Measurements from ENCODE around the gene DLGAP4.
"Not testable (repeated sequence)": the region's sequence is repeated elsewhere in the genome, so short reads cannot be mapped to it uniquely, and the experiment has no call there.

The DLGAP4 gene

DNA sequence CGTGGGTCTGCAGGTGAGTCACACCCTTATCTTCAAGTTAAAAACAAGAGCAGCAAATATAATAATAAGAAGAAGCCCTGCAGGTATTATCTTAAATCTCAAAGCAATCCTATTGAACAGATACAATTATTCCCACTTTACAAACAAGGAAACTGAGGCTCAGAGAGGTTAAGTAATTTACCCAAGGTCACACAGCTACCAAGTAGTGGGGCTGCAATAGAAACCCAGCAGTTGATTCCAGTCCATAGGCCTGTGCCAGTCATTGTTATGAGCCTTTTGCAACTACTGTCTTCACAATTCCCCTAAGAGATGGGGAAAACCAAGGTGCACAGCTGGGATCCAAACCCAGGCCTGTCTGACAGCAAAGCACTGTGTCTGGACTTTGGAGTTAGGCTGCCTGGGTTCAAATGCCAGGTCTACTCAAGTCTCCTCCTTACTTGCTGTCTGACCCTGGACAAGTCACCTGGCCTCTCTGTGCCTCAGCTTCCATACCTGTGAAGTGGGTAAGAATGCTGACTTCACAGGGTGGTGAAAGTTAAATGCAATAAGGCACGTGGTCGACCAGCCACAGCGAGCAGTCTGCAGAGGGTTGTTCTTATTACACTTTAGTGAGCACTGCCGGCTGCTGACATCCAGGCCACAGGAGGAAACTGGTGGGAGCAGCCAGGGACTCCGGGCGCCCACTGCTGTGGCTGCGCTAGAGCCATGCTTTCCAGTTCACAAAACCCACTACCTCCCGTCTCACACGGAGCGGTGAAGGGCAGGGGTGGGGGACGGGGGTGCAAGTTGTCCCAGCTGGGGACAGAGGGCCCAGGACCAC is 241.3 kb downstream of the DLGAP4 start:
- no peak for DNase-seq

DNA sequence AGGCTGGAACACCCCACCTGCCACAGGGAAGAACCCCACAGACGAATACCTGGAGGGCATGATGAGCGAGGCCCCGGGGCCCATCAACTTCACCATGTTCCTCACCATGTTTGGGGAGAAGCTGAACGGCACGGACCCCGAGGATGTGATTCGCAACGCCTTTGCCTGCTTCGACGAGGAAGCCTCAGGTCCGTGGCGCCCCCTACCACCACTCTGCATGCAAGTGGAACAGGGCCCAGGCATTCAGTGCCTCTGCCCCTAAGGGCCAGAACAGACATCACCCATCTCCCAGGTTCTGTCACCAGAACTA is 241.8 kb downstream of the DLGAP4 start:
- no peak for DNase-seq

DNA sequence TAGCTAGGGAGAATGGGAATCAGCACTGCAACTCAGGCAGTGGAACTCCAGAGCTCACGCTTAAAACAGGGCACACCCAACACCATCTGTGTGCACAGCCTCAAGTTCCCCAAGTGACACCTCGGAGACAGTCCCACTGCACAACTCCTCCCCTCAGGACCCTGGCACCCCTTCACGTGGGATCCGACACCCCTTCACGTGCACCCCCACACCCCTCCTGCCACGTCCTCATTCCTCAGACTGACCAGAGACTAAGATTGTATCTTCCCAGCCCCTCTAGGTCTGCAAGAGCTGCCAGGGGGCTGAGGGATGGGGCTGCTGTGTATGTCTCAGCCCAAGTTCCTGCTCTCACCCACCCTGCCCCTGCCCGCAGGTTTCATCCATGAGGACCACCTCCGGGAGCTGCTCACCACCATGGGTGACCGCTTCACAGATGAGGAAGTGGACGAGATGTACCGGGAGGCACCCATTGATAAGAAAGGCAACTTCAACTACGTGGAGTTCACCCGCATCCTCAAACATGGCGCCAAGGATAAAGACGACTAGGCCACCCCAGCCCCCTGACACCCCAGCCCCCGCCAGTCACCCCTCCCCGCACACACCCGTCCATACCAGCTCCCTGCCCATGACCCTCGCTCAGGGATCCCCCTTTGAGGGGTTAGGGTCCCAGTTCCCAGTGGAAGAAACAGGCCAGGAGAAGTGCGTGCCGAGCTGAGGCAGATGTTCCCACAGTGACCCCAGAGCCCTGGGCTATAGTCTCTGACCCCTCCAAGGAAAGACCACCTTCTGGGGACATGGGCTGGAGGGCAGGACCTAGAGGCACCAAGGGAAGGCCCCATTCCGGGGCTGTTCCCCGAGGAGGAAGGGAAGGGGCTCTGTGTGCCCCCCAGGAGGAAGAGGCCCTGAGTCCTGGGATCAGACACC is 242.8 kb downstream of the DLGAP4 start:
- DNase-seq, result no peak

DNA sequence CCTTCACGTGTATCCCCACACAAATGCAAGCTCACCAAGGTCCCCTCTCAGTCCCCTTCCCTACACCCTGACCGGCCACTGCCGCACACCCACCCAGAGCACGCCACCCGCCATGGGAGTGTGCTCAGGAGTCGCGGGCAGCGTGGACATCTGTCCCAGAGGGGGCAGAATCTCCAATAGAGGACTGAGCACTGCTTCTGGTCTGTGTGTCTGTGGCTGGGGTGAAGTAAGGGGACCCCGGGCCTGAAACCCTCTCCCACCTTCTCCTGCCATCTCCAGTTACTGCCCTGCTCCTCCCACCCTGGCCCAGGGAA is 243.4 kb downstream of the DLGAP4 start:
- DNase-seq, result no peak

DNA sequence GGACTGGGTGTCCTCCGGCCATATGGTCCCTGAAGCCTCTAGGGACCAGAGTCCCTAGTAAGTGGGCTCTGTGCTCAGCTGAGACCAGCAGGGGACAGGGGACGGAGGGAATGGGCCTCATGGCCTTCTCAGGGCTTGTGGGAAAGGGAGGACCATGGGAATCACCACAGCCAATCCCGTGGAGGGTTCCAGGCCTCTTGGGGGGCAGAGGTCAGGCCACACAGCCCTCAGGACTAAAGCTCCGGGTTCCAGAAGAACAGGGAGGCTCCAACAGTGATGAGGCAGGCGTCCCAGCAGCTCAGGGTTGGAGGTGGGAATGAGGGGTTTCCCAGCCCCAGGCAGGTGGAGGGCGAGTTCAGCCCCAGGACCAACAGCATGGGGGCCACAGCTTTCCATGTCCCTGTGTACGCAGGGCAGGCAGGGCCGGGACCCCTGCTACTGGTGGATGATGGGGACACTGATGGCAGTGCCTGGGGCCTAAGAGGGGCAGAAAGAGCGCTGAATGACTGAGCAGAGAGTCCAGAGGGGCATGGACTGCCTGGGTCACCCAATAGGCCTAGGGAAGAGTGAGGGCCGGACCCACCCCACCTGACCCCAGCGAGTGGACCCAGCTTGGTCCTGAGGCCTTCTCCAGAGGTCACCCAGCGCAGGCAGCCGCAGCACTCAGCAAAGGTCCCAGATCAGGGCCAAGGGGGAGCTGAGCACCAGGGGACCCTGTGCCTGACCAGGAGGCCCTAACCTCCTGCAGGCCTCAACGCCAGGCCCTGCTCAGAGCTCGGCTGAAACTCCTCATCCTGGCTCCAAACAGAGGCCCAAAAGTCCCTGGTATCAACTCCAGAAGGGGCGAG is 244.0 kb downstream of the DLGAP4 start:
- no peak for DNase-seq

DNA sequence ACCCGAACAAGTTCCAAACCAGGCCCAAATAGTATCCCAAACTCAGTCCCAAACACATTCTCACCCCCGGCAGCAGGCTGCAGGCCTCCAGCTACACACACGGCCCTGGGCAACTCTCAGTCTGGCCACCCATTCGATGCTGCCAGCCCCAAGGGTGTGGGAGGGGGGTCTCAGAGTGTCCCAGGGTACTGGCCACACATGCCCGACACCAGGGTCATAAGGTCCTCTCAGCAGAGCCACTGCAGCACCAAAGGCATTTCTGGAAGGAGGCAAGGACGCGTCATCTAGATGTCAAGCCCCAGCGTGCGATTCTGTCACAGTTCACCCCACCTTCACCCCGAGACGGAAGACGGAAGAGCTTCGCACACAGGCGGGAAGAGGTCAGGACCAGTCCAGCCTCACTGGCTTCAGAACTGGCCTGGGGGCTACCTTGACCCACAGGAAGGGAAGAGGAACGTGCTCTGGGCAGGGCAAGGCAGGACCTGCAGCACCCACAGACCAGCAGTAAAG is 244.7 kb downstream of the DLGAP4 start:
- DNase-seq, result no peak

DNA sequence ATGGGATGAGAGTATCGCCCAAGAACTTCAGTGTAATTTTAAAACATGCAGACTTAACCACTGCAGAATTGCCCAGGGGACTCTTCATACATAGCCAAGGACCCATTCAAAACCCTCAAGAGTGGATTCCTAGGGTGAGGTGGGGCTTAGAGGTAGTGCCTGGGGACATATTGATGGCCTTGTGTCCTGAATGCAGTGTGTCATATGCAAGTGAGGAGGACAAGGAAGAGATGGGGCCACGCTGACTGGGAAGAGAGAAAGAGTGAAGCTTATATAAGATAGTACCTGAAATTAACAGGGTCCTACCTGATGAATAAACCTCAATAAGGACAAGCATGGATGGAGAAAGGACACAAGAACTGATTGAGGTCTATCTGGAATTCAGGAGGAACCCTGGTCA is 249.1 kb downstream of the DLGAP4 start:
- no peak for DNase-seq

DNA sequence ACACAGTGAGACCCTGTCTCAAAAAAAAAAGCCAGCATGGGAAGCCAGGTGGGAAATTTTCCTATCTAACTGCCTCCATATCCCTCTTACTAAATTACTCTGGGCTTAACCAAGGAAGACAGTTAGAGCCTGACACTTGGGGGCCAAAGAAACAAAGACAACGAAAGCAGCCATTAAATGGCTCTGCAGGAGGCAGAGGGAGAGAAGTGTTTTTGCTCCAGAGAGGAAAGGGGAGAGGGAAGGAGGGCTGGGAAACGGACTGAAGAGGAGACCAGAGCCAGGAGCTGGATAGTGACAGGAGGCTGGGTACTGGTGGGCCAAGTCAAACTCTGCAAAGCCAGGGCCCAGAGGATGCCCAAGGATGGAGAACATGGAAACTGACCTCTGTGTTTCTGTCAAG is 256.6 kb downstream of the DLGAP4 start:
- no peak for DNase-seq

DNA sequence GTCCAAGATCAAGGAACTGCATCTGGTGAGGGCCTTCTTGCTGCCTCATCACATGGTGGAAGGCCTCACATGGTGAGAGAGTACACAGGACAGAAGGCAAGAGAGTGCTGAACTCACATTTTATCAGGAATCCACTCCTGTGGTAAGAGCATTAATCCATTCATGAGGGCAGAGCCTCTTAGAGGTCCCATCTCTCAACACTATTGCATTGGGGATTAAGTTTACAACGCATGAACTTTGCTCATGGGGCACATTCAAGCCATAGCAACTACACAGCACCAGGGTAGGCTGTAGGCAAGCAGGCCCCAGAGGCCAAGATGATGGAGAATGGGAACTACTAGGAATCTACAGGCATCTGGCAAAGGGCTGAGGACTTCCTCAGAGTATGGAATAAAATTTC is 257.2 kb downstream of the DLGAP4 start:
- DNase-seq, result no peak

DNA sequence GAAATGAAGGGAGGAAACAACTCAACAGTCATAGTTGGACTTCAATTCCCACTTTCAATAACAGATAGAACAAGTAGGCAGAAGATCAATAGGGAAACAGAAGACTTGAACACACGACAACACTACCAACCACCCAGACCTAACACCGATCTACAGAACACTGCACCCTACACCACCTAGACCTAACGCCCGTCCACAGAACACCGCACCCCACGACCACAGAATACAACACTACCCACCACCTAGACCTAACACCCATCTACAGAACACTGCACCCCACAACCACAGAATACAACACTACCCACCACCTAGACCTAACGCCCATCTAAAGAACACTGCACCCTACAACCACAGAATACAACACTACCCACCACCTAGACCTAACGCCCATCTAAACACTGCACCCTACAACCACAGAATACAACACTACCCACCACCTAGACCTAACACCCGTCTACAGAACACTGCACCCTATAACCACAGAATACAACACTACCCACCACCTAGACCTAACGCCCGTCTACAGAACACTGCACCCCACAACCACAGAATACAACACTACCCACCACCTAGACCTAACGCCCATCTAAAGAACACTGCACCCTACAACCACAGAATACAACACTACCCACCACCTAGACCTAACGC is 258.1 kb downstream of the DLGAP4 start:
- not testable (repeated sequence) for DNase-seq

DNA sequence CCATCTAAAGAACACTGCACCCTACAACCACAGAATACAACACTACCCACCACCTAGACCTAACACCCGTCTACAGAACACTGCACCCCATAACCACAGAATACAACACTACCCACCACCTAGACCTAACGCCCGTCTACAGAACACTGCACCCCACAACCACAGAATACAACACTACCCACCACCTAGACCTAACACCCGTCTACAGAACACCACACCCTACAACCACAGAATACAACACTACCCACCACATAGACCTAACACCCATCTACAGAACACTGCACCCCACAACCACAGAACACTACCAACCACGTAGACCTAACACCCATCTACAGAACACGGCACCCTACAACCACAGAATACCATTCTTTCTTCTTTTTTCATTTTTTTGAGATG is 258.6 kb downstream of the DLGAP4 start:
- DNase-seq, result not testable (repeated sequence)

DNA sequence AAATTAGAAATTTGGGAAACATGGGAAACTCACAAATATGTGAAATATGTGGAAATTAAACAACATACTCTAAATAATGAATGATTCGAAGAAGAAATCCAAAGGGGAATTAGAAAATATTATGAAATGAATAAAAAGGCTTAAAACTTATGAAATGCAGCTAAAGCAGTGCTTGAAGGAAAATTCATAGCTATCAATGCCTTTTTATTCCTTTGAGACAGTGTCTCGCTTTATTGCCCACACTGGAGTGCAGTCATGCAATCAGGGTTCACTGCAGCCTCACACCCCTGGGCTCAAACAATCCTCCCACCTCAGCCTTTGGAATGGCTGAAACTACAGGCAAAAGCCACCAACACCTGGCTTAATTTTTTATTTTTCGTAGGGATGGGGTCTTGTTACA is 259.4 kb downstream of the DLGAP4 start:
- DNase-seq, result no peak

DNA sequence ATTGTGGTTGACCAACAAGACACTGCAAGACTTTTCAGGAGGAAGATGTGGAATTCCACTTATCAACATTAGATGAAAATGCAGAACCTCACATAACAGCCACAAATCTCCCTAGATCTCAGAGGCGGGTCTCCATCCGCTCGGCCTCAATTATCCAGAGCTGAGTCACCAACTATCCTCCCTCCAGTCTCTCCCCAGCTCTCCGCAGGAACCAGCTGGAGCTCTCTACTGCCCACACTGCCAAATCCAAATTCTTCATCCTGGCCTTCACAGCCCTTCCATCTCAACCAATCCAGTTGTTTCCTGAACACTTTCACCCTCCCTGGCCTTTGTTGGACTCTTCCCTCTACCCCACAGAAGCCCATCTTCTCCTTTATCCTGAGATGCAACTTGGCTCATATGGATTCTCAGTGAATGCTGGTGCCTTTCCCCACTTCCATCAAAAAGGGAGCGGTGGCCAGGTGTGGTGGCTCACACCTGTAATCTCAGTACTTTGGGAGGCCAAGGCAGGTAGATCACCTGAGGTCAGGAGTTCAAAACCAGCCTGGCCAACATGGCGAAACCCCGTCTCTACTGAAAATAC is 263.8 kb downstream of the DLGAP4 start:
- no peak for DNase-seq

DNA sequence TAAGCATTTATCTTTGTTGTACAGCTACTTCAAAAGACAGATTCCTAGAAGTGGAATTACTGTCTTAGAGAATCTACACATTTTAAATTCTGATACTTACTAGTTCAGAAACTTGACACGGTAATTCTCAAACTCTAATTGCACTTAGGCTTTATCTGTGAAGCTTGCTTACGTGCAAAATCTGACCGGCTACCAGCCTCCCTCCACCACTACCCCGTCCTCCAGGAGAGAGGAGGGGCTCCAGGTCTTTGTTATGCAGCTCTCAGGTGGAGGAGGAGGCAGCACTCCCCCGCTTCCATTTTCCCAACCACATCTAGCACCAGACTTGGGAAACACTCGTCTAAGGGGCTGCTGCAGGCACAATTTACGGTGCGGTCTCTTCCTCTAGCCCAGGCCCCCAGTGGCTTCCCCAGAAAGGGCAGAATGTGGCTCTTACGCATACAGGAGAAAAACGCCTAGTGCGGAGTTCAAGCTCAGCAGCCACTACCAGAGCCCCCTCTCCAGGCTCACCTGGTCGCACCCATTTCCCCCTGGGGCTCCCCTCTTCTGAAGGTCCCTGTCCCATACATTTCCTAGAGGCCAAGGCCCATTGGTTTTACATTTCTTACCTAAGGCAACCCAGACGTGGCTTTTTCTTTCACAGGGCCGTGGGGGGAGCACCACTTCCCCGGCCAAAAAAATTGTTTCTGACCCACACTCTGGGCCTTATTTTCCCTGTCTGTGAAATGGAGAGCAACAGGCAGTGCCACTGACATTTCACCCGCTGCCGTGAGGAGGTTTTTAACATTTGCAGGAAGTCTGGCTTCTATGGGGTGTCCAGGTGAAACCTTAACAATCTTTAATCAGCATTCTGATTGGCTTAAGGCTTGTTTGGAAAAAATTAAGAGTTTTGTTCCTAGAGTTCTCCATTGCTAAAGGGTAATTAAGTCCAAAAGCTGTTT is 265.7 kb downstream of the DLGAP4 start:
- DNase-seq, result no peak

DNA sequence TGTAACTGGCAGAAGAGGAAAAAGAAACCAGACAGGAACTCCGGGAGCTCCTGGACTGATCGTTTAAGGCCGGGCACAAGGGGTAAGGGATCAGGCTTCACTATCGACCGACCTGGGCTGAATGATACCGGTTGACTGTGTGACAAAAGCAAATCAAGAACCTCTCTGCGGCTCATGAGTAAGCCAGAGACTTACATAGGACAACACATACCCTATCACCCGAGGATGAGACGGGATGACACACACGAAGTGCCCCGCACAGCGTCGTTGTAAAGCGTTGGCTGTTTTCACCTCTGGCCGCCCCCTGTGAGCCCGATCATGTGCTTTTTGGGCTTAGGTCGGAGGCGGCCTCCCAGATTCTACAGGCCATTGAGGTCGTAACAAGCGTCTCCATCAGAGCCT is 266.6 kb downstream of the DLGAP4 start:
- no peak for DNase-seq

DNA sequence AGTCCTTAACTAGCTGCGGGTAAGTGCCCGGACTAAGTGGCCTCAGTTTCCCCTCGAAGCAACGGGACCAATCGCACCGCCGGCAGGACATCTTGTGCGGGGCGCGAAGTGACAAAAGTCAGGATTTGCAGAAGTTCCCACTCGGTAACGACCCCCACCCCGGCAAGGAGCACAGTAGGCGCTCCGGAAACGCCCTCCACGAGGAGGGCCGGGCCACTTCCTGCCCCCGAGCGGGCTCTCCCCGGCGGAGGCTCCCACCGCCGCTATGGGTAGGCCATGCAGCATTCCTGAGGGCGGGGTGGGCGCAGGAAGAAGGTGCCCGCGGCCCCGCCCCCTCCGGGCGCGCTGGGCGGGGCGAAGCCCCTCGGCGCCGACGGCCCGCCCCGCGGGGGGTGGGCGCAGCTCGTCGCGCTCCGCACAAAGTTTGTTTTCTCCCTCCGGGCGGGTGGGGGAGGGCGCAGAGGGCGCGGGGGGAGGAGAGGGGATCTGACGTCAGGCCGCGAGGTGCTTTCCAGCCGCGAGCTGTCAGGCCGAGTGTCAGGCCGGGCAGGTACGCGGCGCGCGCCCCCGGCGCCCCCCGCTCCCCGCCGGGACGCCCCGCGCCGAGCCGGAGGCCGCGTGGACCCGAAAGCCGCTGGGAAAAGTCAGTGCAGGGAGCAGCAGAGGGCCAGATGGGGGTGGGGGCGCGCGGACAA is 267.1 kb downstream of the DLGAP4 start, which contains the start of gene TGIF2:
Gene TGIF2 (plus strand): TSS at position 495 of the 695 bp plus-strand sequence. CDS start 5,178 bp downstream, outside the sequence.
- peak; percentile 33 for DNase-seq

DNA sequence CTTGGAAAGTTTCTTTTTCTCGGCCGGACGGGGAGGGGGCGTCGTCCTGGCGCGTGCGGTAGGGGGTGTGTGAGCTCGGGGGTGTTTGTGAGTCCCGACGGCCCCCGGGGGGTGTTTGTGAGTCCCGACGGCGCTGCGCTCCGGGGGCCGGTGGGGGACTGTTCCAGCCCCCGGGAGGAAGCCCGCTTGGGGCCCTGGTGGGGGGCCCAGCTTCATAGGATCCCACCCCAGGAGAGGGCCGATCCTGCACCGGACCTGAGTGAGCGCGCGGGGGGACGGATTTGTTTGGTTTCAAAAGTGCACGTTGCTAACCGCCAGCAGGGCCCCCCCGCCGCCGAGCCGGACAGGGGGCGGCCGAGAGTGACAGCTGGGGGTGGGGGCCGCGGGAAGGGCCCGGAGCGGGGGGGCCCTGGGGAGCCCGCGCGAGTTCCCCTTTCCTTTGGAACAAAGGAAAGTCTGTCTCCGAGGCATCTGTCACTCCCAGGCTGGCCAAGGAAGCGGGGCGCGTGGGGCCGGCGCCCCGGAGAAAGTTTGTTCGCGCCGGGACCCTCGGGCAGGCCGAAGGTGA is 267.7 kb downstream of the DLGAP4 start:
- no peak for DNase-seq

DNA sequence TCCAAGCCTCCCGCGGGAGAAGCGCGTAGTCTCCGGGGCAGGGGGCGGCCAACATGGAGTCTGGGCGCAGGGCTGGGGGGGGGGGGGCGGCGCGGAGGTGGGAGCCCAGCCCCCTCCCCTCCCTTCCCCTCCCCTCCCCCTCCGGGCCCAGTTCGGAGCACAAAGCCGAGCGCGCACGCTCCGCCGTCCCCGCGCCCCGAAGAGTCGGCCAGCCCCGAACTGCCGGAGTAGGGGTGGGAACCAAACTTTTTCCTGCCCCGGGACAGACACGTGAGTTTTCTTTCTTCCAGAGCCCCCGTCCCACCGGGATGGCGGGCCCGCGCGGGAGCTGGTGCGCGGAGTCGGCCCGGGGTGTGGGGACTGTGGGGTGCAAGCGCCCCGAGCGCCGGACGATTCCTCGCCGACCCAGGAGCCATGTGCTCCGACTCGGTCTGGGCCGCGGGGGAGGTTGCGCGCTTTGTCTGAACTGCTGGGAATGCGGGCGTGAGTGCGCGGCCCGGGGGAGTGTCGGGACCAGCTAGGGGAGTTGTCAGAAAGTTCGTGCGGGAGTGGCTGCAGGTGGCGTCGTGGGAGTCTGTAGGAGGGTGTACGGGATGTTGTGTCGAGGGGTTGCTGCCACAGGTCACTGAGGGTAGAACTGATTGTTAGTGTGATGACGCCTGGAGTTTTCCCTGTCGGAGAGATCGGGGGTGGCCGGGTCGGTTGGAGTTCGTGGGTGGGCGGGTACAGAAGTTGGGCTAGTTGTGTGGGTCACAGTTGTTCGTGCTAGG is 268.4 kb downstream of the DLGAP4 start:
- no peak for DNase-seq

DNA sequence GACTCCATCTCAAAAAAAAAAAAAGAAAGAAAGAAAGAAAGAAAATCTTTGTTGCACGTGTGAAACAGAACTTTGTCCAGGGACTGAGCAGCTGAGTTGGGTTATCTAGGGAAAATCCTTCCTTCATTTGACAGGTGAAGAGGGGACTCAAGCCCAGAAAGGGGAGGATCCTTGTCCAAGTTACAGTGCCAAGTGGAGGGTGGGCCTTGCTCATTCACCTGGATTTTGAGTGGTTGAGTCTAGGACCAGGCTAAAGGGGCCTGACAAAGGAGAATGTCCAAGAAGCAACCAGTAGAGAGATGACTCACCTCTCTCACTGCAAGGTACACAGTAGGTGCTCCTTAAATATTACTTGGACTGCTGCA is 269.9 kb downstream of the DLGAP4 start:
- no peak for DNase-seq
